HL-60 (cell line): Measurements from ENCODE around the gene AMBP.

Experiments used
- GABPA ChIP-seq: IDR thresholded peaks from 2 replicates; pipeline ENCODE4 v1.6.1; 2012; ENCODE audit warnings: low read depth
- POLR2AphosphoS5 ChIP-seq: IDR thresholded peaks from 2 replicates; pipeline ENCODE4 v1.6.1; 2012; ENCODE audit warnings: low read depth
- SPI1 ChIP-seq: IDR thresholded peaks from 2 replicates; pipeline ENCODE4 v1.6.1; 2012; ENCODE audit warnings: low read depth, mild to moderate bottlenecking, borderline replicate concordance
- TF ChIP-seq, protein P1 (sequence below): IDR thresholded peaks from one replicate; pipeline ENCODE4 v1.5.1; 2011; ENCODE audit warnings: low read length, control low read depth, inconsistent platforms; ENCODE audit not compliant: insufficient read depth
- TF ChIP-seq, protein P2 (sequence below): IDR thresholded peaks from 2 replicates; pipeline ENCODE4 v1.6.1; 2012; ENCODE audit warnings: low read depth; ENCODE audit not compliant: insufficient replicate concordance

DNA sequence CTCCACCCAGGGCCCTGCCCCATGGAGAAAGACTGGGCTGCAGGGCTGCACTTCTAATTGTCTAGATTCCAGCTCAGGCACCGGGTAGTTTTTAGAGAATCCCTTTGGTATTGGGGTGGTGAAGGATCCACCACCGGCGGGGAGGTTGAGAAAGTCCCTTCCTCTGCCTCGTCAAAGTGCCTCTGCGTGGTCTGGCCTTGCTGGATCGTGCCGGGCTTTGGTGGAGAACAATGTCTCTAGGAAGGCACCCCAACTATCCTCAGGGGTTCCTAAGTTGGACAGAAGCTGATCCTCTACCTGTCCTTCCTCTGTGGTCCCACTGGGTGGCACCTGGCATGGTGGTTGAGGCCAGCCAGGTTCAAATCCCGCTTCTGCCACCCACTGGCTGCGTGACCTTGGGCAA, 7.3 kb upstream of the AMBP start:
- TF ChIP-seq POLR2AphosphoS5 = no peak
- TF ChIP-seq, protein P1, sequence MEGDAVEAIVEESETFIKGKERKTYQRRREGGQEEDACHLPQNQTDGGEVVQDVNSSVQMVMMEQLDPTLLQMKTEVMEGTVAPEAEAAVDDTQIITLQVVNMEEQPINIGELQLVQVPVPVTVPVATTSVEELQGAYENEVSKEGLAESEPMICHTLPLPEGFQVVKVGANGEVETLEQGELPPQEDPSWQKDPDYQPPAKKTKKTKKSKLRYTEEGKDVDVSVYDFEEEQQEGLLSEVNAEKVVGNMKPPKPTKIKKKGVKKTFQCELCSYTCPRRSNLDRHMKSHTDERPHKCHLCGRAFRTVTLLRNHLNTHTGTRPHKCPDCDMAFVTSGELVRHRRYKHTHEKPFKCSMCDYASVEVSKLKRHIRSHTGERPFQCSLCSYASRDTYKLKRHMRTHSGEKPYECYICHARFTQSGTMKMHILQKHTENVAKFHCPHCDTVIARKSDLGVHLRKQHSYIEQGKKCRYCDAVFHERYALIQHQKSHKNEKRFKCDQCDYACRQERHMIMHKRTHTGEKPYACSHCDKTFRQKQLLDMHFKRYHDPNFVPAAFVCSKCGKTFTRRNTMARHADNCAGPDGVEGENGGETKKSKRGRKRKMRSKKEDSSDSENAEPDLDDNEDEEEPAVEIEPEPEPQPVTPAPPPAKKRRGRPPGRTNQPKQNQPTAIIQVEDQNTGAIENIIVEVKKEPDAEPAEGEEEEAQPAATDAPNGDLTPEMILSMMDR = no peak
- TF ChIP-seq SPI1 = no peak
- TF ChIP-seq GABPA = no peak
- TF ChIP-seq, protein P2, sequence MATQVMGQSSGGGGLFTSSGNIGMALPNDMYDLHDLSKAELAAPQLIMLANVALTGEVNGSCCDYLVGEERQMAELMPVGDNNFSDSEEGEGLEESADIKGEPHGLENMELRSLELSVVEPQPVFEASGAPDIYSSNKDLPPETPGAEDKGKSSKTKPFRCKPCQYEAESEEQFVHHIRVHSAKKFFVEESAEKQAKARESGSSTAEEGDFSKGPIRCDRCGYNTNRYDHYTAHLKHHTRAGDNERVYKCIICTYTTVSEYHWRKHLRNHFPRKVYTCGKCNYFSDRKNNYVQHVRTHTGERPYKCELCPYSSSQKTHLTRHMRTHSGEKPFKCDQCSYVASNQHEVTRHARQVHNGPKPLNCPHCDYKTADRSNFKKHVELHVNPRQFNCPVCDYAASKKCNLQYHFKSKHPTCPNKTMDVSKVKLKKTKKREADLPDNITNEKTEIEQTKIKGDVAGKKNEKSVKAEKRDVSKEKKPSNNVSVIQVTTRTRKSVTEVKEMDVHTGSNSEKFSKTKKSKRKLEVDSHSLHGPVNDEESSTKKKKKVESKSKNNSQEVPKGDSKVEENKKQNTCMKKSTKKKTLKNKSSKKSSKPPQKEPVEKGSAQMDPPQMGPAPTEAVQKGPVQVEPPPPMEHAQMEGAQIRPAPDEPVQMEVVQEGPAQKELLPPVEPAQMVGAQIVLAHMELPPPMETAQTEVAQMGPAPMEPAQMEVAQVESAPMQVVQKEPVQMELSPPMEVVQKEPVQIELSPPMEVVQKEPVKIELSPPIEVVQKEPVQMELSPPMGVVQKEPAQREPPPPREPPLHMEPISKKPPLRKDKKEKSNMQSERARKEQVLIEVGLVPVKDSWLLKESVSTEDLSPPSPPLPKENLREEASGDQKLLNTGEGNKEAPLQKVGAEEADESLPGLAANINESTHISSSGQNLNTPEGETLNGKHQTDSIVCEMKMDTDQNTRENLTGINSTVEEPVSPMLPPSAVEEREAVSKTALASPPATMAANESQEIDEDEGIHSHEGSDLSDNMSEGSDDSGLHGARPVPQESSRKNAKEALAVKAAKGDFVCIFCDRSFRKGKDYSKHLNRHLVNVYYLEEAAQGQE = no peak
